Upper lobe of left lung (tissue), 6 donors: ENCODE measurements around the gene DLG5. TPM values are rescaled to one million over a fixed set of nuclear protein-coding genes. Genes with fewer than 3 reads are reported as not detected.

ENCODE experiments used
- ATAC-seq, 2 donors: fragments of 200-7000 bp; cut with Tn5 transposase; one replicate each; pipeline ENCODE4 v1.9.1; 2022; ENCODE audit warnings: mild to moderate bottlenecking in 2 of 2, moderate library complexity in 2 of 2; ENCODE audit not compliant: low FRiP score in 2 of 2
- DNase-seq, 2 donors: peaks; one replicate each; pipeline ENCODE4 v3.0.0-alpha.2; 2019 to 2020
- H3K27ac ChIP-seq, 4 donors: fragments of 200-600 bp; sonication (generic); one replicate each; pipeline ENCODE4 v1.5.1; 2016 to 2019
- H3K27me3 ChIP-seq, 4 donors: fragments of 200-600 bp; sonication (generic); one replicate each; pipeline ENCODE4 v1.5.1; 2017 to 2019
- H3K36me3 ChIP-seq, 4 donors: fragments of 200-600 bp; sonication (generic); one replicate each; pipeline ENCODE4 v1.5.1; 2016 to 2019
- H3K4me1 ChIP-seq, 4 donors: fragments of 200-600 bp; sonication (generic); one replicate each; pipeline ENCODE4 v1.5.1; 2018 to 2019
- H3K4me3 ChIP-seq, 4 donors: fragments of 200-600 bp; sonication (generic); one replicate each; pipeline ENCODE4 v1.5.1; 2017 to 2019; ENCODE audit warnings: mild to moderate bottlenecking in 2 of 4, moderate library complexity in 1 of 4
- H3K9me3 ChIP-seq, 4 donors: fragments of 200-600 bp; sonication (generic); one replicate each; pipeline ENCODE4 v1.5.1; 2018 to 2019
- EP300 ChIP-seq, 4 donors: sonication (generic); formaldehyde crosslinking; IDR thresholded peaks; one replicate each; pipeline ENCODE4 v1.5.1; 2017; ENCODE audit warnings: antibody characterized with exemption in 4 of 4, control low read depth in 2 of 4
- POLR2A ChIP-seq, 4 donors: fragments of 450-650 bp; IDR thresholded peaks; one replicate each; pipeline ENCODE4 v1.5.1; 2016 to 2017; ENCODE audit warnings: antibody characterized with exemption in 4 of 4, mild to moderate bottlenecking in 2 of 4
- POLR2AphosphoS5 ChIP-seq, 2 donors: sonication (generic); formaldehyde crosslinking; IDR thresholded peaks; one replicate each; pipeline ENCODE4 v1.5.1; 2017; ENCODE audit warnings: antibody characterized with exemption in 2 of 2
- WGBS, 2 donors: methylation state at CpG; one replicate each; pipeline ENCODE4 v1.1.5; 2017 to 2018; 5-methylcytosine and 5-hydroxymethylcytosine counted together
- total RNA-seq, 6 donors: library from RNA; depleted of rRNA in 4 of 6; stranded (reverse); fragments of >200 nt in 4 of 6; gene quantifications; one replicate each; pipeline versions ENCODE4 v1.1.0 to v1.2.1, GENCODE V29; 2016 to 2021
- TF ChIP-seq, protein P1 (sequence below), 6 experiments: fragments of 450-650 bp in 4 of 6; fragments of 200-600 bp in 2 of 6; sonication (generic) in 2 of 6; IDR thresholded peaks; one replicate each; pipeline ENCODE4 v1.5.1; 2016 to 2019; ENCODE audit warnings: antibody characterized with exemption in 6 of 6
- donor health status: DM: no; HTN: no; CAD: no; lungs with moderate emphysema.
- donor health status: DM: no; HTN: yes; CAD: no; lungs with severe emphysema.

Gene DLG5
- total RNA-seq, 6 donors from 2014 or later = 14.6 to 51.3 (median 23.4) TPM

DNA sequence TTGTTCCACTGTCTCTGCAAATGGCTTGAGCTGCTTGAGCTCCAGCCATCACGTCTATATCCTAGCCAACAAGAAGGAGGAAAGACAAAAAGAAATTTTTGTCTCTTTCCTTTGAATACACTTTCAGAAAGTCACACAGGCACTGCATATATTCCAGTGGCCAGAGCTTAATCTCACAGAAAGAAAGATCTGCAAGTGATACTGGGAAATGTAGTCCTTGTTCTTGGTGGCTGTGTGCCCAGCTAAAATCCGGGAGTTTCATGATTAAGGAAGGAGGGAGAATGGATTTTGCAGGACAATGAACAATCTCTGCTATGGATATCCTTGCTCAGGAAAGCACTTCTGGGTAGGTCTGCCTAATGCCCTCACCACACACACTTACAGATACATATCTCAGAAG, 19.5 kb upstream of the DLG5 start:
- no peak for ATAC-seq
- no peaks in the 10 kb centered on the region for H3K4me1 ChIP-seq
- DNase-seq = no peak
- WGBS, 2 donors = 56 to 60% methylated on average over 2 of the region's 2 CpGs
- H3K27me3 ChIP-seq = no peaks in the 10 kb centered on the region
- TF ChIP-seq POLR2AphosphoS5 (IDR thresholded peaks at IDR 0.05) (no peak), EP300 (IDR thresholded peaks at IDR 0.05) (no peak), POLR2A (IDR thresholded peaks at IDR 0.05) (no peak)
- TF ChIP-seq, protein P1, sequence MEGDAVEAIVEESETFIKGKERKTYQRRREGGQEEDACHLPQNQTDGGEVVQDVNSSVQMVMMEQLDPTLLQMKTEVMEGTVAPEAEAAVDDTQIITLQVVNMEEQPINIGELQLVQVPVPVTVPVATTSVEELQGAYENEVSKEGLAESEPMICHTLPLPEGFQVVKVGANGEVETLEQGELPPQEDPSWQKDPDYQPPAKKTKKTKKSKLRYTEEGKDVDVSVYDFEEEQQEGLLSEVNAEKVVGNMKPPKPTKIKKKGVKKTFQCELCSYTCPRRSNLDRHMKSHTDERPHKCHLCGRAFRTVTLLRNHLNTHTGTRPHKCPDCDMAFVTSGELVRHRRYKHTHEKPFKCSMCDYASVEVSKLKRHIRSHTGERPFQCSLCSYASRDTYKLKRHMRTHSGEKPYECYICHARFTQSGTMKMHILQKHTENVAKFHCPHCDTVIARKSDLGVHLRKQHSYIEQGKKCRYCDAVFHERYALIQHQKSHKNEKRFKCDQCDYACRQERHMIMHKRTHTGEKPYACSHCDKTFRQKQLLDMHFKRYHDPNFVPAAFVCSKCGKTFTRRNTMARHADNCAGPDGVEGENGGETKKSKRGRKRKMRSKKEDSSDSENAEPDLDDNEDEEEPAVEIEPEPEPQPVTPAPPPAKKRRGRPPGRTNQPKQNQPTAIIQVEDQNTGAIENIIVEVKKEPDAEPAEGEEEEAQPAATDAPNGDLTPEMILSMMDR (IDR thresholded peaks at IDR 0.05) = no peak
- H3K4me3 ChIP-seq = no peak overlapping the region
- no peaks in the 10 kb centered on the region for H3K36me3 ChIP-seq
- no peak overlapping the region for H3K27ac ChIP-seq
- H3K9me3 ChIP-seq = peaks cover 0 to 9% (median 8%) of the 10 kb centered on the region in 4 donors

DNA sequence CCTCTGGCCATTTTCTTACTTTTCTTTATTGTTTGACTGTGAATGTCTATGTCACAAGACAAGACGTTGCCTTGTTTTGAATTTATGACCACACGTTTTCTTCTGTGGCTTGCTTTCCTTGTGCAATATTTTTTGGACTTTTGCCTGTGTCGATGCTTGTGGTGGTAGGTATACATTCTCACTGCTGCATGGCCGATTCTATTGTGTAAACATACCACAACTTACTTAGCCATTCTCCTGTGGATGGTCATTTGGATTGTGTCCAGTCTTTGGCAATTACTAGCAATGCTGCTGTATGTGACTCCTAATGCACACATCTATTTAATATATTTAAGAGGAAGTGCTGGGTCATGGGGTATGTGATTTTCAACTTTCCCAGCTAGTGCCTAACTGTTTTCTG, 18.0 kb upstream of the DLG5 start:
- Histone ChIP-seq H3K27ac (no peak overlapping the region), H3K4me1 (no peaks in the 10 kb centered on the region), H3K9me3 (no peaks in the 10 kb centered on the region), H3K36me3 (no peaks in the 10 kb centered on the region), H3K4me3 (no peak overlapping the region), H3K27me3 (no peaks in the 10 kb centered on the region)
- ATAC-seq (no peak), DNase-seq (no peak)
- 22 to 43% methylated on average over 4 of the region's 4 CpGs for WGBS, 2 donors
- TF ChIP-seq, protein P1 (IDR thresholded peaks at IDR 0.05) = no peak
- TF ChIP-seq POLR2A (IDR thresholded peaks at IDR 0.05) (no peak), EP300 (IDR thresholded peaks at IDR 0.05) (no peak), POLR2AphosphoS5 (IDR thresholded peaks at IDR 0.05) (no peak)

DNA sequence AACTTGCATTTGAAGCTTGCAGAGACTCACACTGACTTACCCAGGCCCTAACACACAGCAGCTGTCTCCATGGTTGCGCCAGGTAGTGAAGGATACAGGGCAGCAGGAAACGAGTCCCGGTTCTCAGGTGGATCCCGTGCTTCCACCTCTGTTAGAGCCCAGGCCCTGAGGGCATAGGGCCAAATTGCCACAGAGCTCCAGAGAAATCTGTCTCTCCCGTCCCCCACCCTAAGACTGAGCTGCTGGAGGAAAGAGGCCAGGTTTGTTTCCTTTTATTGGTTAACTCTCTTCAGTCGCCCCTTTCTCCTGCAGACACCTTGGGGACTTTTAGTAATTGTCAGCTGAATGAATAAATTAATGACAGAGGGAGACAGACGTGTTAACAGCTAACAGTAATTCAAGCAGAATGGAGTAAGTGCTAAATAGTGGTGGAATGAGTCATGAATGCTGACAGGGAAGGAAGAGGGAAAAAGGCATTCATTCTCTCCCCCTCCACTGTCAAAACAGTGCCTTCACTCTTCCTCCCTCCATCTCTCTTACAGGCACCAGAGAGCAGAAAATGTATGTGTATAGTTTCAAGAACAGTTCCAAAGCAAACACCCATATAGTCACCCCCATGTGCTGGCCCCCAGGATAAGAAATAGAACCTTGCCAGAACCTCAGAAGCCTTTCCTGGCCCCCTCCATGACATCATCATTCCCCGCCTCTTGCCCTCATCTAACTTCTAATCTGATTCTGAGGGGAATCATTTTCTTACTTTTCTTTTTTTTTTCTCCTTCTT, 16.8 kb upstream of the DLG5 start:
- peak; percentile 34 to 58 for ATAC-seq
- no peaks in the 10 kb centered on the region for H3K36me3 ChIP-seq
- H3K27ac ChIP-seq = no peak overlapping the region
- TF ChIP-seq POLR2A (IDR thresholded peaks at IDR 0.05) (no peak), POLR2AphosphoS5 (IDR thresholded peaks at IDR 0.05) (peak in 1 of 2 donors; percentile 15), EP300 (IDR thresholded peaks at IDR 0.05) (no peak)
- TF ChIP-seq, protein P1 (IDR thresholded peaks at IDR 0.05) = no peak
- H3K9me3 ChIP-seq = no peaks in the 10 kb centered on the region
- no peaks in the 10 kb centered on the region for H3K27me3 ChIP-seq
- H3K4me1 ChIP-seq = no peaks in the 10 kb centered on the region
- DNase-seq = no peak
- H3K4me3 ChIP-seq = no peak overlapping the region
- 58 to 60% methylated on average over 8 of the region's 8 CpGs for WGBS, 2 donors

DNA sequence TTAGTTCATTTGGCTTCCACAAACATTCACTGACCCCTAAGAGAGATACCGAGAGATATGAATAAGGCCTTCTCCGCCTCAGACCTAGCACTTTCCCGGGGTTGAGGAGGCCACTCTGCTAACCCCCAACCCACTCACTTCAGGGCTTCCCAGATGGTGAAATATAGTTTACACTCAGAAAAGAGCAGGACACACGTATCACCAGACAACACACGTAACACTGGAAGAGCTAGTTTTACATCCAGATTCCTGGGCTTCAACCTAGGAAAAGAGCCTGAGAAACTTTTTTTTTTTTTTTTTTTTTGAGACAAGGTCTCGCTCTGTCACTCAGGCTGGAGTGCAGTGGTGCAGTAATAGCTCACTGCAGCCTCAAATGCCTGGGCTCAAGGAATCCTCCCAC, 15.2 kb upstream of the DLG5 start:
- no peaks in the 10 kb centered on the region for H3K9me3 ChIP-seq
- 89 to 92% methylated on average over 6 of the region's 6 CpGs for WGBS, 2 donors
- no peaks in the 10 kb centered on the region for H3K27me3 ChIP-seq
- H3K36me3 ChIP-seq = no peaks in the 10 kb centered on the region
- no peak for ATAC-seq
- no peak for DNase-seq
- no peak for TF ChIP-seq POLR2A (IDR thresholded peaks at IDR 0.05)
- no peak overlapping the region for H3K4me3 ChIP-seq
- H3K27ac ChIP-seq = no peak overlapping the region
- no peaks in the 10 kb centered on the region for H3K4me1 ChIP-seq

DNA sequence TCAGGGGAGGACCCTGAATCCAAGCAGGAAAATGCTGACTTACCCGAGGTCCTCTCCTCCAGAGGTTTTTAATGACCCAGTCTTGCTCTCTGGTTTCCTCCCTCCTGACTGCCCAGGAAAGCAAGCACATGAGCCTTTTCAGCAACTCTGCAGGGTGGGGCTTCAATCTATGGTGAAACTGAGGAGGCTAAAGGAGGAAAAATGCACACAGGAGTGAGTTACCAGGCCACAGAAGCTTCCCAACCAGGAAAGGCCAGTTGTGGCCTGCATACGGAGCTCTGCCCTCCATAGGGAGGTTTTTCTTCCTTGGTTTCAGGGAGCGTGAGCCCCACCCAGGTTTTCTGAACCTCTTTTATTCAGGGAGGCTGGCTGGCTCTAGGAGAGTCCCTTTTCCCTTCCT, 14.1 kb upstream of the DLG5 start:
- H3K4me3 ChIP-seq = no peak overlapping the region
- no peak overlapping the region for H3K27ac ChIP-seq
- TF ChIP-seq POLR2AphosphoS5 (IDR thresholded peaks at IDR 0.05) (no peak), POLR2A (IDR thresholded peaks at IDR 0.05) (no peak), EP300 (IDR thresholded peaks at IDR 0.05) (no peak)
- TF ChIP-seq, protein P1 (IDR thresholded peaks at IDR 0.05) = no peak
- ATAC-seq (no peak), DNase-seq (no peak)
- no peaks in the 10 kb centered on the region for H3K27me3 ChIP-seq
- H3K36me3 ChIP-seq = no peaks in the 10 kb centered on the region
- H3K9me3 ChIP-seq = no peaks in the 10 kb centered on the region
- 61 to 77% methylated on average over 3 of the region's 3 CpGs for WGBS, 2 donors
- H3K4me1 ChIP-seq = no peaks in the 10 kb centered on the region
